Caco-2 (cell line): ENCODE data around the gene DUSP6. TPM values are rescaled to one million over a fixed set of nuclear protein-coding genes. Genes with fewer than 3 reads are reported as not detected.

Experiments
- BruUV-seq: library from RNA; stranded (reverse); fragments of 400-500 nt; replicated peaks from 2 replicates; lab custom pipeline; 2021; lab: Mats Ljungman, UMichigan
- CTCF ChIA-PET: fragments of 300-600 bp; sonication (Branson Sonifier 250); formaldehyde crosslinking; loops from one replicate; lab custom pipeline; 2022; ENCODE audit warnings: antibody characterized with exemption; lab: Charles Lee
- POLR2A ChIA-PET: fragments of 300-600 bp; sonication (Branson Sonifier 250); formaldehyde crosslinking; loops from one replicate; lab custom pipeline; 2022; ENCODE audit warnings: antibody characterized with exemption; lab: Charles Lee
- DNase-seq, 2 experiments: peaks; one replicate each; pipeline versions ENCODE4 v3.0.0 to v3.0.0-alpha.2; 2020 to 2022
- H3K27me3 ChIP-seq: replicated peaks from 2 replicates; pipeline ENCODE4 v1.6.0; 2011; ENCODE audit warnings: low read length; ENCODE audit not compliant: control insufficient read depth, insufficient read depth
- H3K36me3 ChIP-seq: 2 replicates; pipeline ENCODE4 v1.5.1; 2011; ENCODE audit warnings: low read length; ENCODE audit not compliant: control insufficient read depth, insufficient read depth
- H3K4me1 ChIP-seq: fragments of 250-450 bp; sonication (Bioruptor Pico); 2 replicates; pipeline ENCODE4 v1.5.1; 2020; ENCODE audit warnings: mild to moderate bottlenecking
- H3K4me3 ChIP-seq: 2 replicates; pipeline ENCODE4 v1.5.1; 2011; ENCODE audit warnings: low read depth, mild to moderate bottlenecking, control low read depth, low read length
- H3K9me3 ChIP-seq: fragments of 250-450 bp; sonication (Bioruptor Pico); 2 replicates; pipeline ENCODE4 v1.5.1; 2020; ENCODE audit warnings: mild to moderate bottlenecking, moderate library complexity
- H3K27ac Mint-ChIP-seq: one replicate; pipeline ENCODE4 v1.8.0; 2022; ENCODE audit warnings: mixed read lengths; ENCODE audit not compliant: unreplicated experiment
- H3K27me3 Mint-ChIP-seq: one replicate; pipeline ENCODE4 v1.8.0; 2022; ENCODE audit warnings: mixed read lengths; ENCODE audit not compliant: insufficient read depth, unreplicated experiment
- H3K36me3 Mint-ChIP-seq: one replicate; pipeline ENCODE4 v1.8.0; 2022; ENCODE audit warnings: mild to moderate bottlenecking, mixed read lengths; ENCODE audit not compliant: insufficient read depth, unreplicated experiment
- H3K4me1 Mint-ChIP-seq: one replicate; pipeline ENCODE4 v1.8.0; 2022; ENCODE audit warnings: low read depth, mixed read lengths; ENCODE audit not compliant: unreplicated experiment
- H3K4me3 Mint-ChIP-seq: one replicate; pipeline ENCODE4 v1.8.0; 2022; ENCODE audit warnings: mild to moderate bottlenecking, moderate library complexity, mixed read lengths; ENCODE audit not compliant: unreplicated experiment
- H3K9me3 Mint-ChIP-seq: one replicate; pipeline ENCODE4 v1.8.0; 2022; ENCODE audit warnings: mixed read lengths; ENCODE audit not compliant: unreplicated experiment
- intact Hi-C: fragments of 100-400 bp; cut with micrococcal nuclease; formaldehyde crosslinking; loops from one replicate; pipeline ENCODE4 v1.10.0; 2022; ENCODE audit not compliant: unreplicated experiment
- total RNA-seq: library from RNA; stranded (reverse); gene quantifications from 2 replicates; pipeline ENCODE4 v1.2.3, GENCODE V29; 2022
- TF ChIP-seq, protein P1 (sequence below), 2 experiments: fragments of 200-600 bp in 1 of 2; IDR thresholded peaks; 1 replicate in 1 of 2; 2 replicates in 1 of 2; pipeline versions ENCODE4 v1.5.1 to v1.8.0; 2011 to 2022; ENCODE audit warnings: antibody characterized with exemption in 1 of 2, control low read depth in 1 of 2, inconsistent platforms in 1 of 2, low read depth in 1 of 2, low read length in 1 of 2, mild to moderate bottlenecking in 1 of 2, moderate library complexity in 1 of 2; ENCODE audit not compliant: insufficient read depth in 1 of 2, severe bottlenecking in 1 of 2, unreplicated experiment in 1 of 2

DUSP6 gene
- total RNA-seq, 1 experiment from 2014 or later, result 22.4 TPM

DNA sequence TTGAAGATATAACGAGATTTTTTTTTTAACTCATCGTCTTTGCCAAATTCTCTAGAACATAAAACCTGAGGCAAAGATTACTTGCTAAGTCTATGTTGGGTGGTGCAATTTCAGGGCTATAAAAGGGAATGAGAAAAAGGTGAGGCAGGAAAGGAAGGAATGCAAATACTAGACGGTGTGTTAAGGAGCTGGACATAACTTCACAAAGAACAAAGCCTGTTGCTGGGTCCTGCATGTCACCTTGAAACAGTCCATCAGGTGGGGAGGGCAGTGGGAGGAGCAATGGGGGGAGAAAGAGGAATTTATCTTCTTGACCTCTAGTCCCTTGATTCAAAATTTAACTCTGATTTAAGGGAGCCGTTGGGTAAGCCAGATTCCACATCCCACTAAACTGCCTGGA, 16.1 kb upstream of the DUSP6 start:
- Mint-ChIP-seq H3K27me3 (no peaks in the 10 kb centered on the region), H3K36me3 (peaks cover 13% of the 10 kb centered on the region), H3K27ac (peak overlapping the region; percentile 80), H3K4me3 (no peak overlapping the region), H3K4me1 (peaks cover 57% of the 10 kb centered on the region), H3K9me3 (no peaks in the 10 kb centered on the region)
- intact Hi-C loops, result no loop called here
- H3K36me3 ChIP-seq, result no peaks in the 10 kb centered on the region
- ChIA-PET CTCF (no interaction called here), POLR2A (no interaction called here)
- DNase-seq, result peak in 1 of 2 experiments; percentile 73
- H3K9me3 ChIP-seq, result no peaks in the 10 kb centered on the region
- BruUV-seq, result no TSS peak
- TF ChIP-seq, protein P1, sequence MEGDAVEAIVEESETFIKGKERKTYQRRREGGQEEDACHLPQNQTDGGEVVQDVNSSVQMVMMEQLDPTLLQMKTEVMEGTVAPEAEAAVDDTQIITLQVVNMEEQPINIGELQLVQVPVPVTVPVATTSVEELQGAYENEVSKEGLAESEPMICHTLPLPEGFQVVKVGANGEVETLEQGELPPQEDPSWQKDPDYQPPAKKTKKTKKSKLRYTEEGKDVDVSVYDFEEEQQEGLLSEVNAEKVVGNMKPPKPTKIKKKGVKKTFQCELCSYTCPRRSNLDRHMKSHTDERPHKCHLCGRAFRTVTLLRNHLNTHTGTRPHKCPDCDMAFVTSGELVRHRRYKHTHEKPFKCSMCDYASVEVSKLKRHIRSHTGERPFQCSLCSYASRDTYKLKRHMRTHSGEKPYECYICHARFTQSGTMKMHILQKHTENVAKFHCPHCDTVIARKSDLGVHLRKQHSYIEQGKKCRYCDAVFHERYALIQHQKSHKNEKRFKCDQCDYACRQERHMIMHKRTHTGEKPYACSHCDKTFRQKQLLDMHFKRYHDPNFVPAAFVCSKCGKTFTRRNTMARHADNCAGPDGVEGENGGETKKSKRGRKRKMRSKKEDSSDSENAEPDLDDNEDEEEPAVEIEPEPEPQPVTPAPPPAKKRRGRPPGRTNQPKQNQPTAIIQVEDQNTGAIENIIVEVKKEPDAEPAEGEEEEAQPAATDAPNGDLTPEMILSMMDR (IDR thresholded peaks at IDR 0.05; ENCODE audit: insufficient read depth in 1 of 2, low read depth in 1 of 2, low read length in 1 of 2, severe bottlenecking in 1 of 2, unreplicated experiment in 1 of 2), result no peak
- peaks cover 61% of the 10 kb centered on the region for H3K4me1 ChIP-seq
- H3K4me3 ChIP-seq, result no peak overlapping the region
- no peaks in the 10 kb centered on the region for H3K27me3 ChIP-seq

GRCh38 chr12:89366676-89367364, 14.5 kb upstream of the DUSP6 start:
- H3K27me3 Mint-ChIP-seq, result no peaks in the 10 kb centered on the region
- no peak overlapping the region for H3K4me3 Mint-ChIP-seq
- Histone ChIP-seq H3K4me1 (peaks cover 45% of the 10 kb centered on the region), H3K9me3 (no peaks in the 10 kb centered on the region), H3K4me3 (no peak overlapping the region), H3K36me3 (no peaks in the 10 kb centered on the region), H3K27me3 (no peaks in the 10 kb centered on the region)
- ChIA-PET CTCF (no interaction called here), POLR2A (no interaction called here)
- peaks cover 13% of the 10 kb centered on the region for H3K36me3 Mint-ChIP-seq
- peaks cover 45% of the 10 kb centered on the region for H3K4me1 Mint-ChIP-seq
- no peak overlapping the region for H3K27ac Mint-ChIP-seq
- H3K9me3 Mint-ChIP-seq, result no peaks in the 10 kb centered on the region
- DNase-seq, result no peak
- TF ChIP-seq, protein P1 (IDR thresholded peaks at IDR 0.05; ENCODE audit: insufficient read depth in 1 of 2, low read depth in 1 of 2, low read length in 1 of 2, severe bottlenecking in 1 of 2, unreplicated experiment in 1 of 2), result no peak
- intact Hi-C loops, result no loop called here
- BruUV-seq, result no TSS peak

DNA sequence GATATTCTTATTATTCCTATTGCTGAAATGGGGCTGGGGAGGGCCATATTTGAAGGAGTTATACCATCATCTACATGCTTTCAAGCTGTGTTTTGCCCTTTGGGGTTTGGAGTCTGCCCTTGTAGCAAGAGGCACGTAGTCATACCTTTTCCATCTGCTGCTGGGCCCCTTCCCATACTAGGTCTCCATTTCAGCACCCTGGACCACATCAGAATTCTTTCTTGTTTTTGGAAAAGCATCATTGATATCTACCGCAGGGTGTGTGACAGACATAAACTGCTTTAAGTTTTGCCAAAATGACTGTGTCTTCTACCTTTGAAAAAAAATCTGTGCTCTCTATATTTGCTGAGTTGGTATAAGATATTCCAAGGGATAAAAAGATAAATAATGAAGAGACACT, 12.3 kb upstream of the DUSP6 start:
- BruUV-seq, result no TSS peak
- Histone ChIP-seq H3K27me3 (no peaks in the 10 kb centered on the region), H3K36me3 (no peaks in the 10 kb centered on the region), H3K9me3 (no peaks in the 10 kb centered on the region), H3K4me1 (peaks cover 28% of the 10 kb centered on the region), H3K4me3 (no peak overlapping the region)
- H3K9me3 Mint-ChIP-seq, result no peaks in the 10 kb centered on the region
- TF ChIP-seq, protein P1 (IDR thresholded peaks at IDR 0.05; ENCODE audit: insufficient read depth in 1 of 2, low read depth in 1 of 2, low read length in 1 of 2, severe bottlenecking in 1 of 2, unreplicated experiment in 1 of 2), result no peak
- H3K4me1 Mint-ChIP-seq, result peaks cover 32% of the 10 kb centered on the region
- ChIA-PET CTCF (no interaction called here), POLR2A (no interaction called here)
- no peak overlapping the region for H3K27ac Mint-ChIP-seq
- no peak for DNase-seq
- H3K27me3 Mint-ChIP-seq, result no peaks in the 10 kb centered on the region
- intact Hi-C loops, result no loop called here
- no peak overlapping the region for H3K4me3 Mint-ChIP-seq
- H3K36me3 Mint-ChIP-seq, result peaks cover 6% of the 10 kb centered on the region
